RPMI7951 (cell line): ENCODE measurements around the gene CLEC2D. TPM values are rescaled to one million over a fixed set of nuclear protein-coding genes. Genes with fewer than 3 reads are reported as not detected.
A peak's percentile ranks its signal among the peaks of the same experiment; 100 is the strongest.
"Not testable (repeated sequence)": the region's sequence is repeated elsewhere in the genome, so short reads cannot be mapped to it uniquely, and the experiment has no call there.

Source experiments
- DNase-seq: peaks from one replicate; pipeline ENCODE4 v3.0.0-alpha.2; 2012; ENCODE audit warnings: low read depth
- total RNA-seq: library from RNA; depleted of rRNA; stranded (reverse); fragments of >200 nt; shearing (Covaris generic); gene quantifications from 2 replicates; pipeline ENCODE4 v1.2.3, GENCODE V29; 2014; rRNA removed

The CLEC2D gene
- total RNA-seq, 1 experiment from 2014 or later: 2.8 TPM

DNA sequence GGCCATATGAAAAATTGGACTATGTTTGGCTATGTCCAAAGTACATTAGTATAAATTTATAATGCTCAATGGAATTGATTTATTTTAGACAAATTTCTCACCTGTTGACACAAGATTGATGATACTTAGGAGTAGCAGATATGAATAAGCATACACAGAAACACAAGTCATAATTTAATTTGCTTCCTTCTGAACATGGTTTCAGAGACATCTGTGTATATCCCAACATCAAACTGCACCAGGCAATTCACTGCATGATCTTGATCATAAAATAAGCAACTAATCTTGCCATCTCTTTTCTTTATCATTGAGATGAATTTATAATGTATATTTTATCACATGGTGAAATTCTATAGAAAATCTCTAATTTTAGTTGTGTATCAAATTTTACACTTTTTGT, 59.6 kb downstream of the CLEC2D start:
- DNase-seq: no peak

GRCh38 chr12:9730011-9730410, 60.5 kb downstream of the CLEC2D start:
- no peak for DNase-seq

GRCh38 chr12:9730591-9730990, 61.1 kb downstream of the CLEC2D start:
- DNase-seq: no peak

DNA sequence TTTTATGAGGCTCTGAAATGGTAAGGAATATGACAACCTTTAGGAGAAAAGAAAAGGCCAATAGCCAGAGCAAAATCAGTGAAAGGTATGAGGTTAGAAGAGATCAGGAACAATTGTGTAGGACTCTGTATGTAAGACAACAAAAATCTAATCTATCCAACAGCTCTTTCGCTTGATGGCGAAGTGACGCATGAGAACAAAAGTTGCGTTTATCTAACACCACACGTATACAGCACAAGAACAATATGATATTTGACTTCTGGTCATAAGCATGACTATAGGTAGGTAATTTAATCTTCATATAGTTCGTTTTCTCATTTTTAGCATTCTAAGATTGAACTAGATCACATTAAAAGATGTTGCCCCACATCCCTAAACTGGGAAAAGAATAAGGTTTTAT, 61.9 kb downstream of the CLEC2D start:
- no peak for DNase-seq

- DNase-seq: no peak
These were observed 62.3 kb downstream of the CLEC2D start for GRCh38 chr12:9731797-9732196.

- no peak for DNase-seq
These were observed 63.5 kb downstream of the CLEC2D start, which contains the start of gene CLECL1 for GRCh38 chr12:9732921-9733461. Gene CLECL1 (minus strand): TSS chr12:9733097.

- DNase-seq: no peak
These were observed 66.1 kb downstream of the CLEC2D start for GRCh38 chr12:9735601-9736000.

DNA sequence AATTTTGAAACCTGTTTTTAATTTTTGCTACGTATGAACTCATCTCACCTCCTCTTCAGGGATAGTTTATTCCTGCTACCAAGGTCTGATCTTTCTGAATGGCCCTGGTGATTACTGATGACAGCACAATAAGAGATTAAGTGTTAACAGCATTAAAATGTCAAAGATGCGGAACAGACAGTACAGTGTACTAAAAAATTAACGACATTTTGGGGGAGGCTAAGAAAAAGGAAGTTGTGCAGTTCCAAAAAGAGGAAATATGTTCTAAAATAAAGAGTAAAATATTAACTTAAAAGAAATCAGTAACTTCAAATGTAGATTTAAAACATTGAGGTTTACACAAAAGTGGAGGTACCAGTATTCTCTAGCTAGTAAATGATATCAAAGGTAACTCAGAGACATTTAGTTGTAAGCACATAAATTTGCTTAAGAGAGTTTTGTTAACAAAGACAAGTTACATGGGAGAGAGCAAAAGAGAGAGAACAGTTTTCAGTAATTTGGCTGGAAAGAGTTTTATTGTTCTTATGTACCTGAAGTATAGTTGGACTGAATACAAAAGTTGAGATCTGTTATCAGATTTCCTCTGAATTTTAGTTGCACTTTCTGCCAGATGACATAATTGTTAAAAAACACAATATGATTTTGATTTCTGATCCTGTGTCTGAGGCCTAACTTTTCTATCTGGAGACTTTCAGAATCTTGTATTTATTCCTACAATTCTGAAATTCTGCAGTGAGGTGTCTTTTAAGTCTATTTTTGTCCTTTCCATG, 67.6 kb downstream of the CLEC2D start:
- no peak for DNase-seq

DNA sequence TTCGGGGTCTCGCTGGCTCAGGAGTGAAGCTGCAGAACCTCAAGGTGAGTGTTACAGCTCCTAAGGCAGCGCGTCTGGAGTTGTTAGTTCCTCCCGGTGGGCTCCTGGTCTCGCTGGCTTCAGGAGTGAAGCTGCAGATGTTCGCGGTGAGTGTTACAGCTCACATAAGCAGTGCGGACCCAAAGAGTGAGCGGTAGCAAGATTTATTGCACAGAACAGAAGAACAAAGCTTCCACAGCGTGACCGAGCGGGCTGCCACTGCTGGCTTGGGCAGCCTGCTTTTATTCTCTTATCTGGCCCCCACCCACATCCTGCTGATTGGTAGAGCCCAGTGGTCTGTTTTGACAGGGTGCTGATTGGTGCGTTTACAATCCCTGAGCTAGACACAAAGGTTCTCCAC, 69.4 kb downstream of the CLEC2D start:
- DNase-seq: not testable (repeated sequence)

DNA sequence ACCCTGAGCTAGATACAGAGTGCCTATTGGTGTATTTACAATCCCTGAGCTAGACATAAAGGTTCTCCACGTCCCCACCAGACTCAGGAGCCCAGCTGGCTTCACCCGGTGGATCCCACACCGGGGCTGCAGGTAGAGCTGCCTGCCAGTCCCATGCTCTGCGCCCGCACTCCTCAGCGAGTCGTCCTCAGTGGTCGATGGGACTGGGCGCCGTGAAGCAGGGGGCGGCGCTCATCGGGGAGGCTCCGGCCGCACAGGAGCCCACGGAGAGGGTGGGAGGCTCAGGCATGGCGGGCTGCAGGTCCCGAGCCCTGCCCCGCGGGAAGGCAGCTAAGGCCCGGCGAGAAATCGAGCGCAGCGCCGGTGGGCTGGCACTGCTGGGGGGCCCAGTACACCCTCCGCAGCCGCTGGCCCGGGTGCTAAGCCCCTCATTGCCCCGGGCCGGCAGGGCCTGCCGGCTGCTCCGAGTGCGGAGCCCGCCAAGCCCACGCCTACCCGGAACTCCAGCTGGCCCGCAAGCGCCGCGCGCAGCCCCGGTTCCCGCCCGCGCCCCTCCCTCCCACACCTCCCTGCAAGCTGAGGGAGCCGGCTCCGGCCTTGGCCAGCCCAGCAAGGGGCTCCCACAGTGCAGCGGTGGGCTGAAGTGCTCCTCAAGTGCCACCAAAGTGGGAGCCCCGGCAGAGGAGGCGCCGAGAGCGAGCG, 70.0 kb downstream of the CLEC2D start:
- peak; percentile 13 for DNase-seq

GRCh38 chr12:9740106-9740750, 70.7 kb downstream of the CLEC2D start:
- DNase-seq: no peak

- no peak for DNase-seq
These were observed 72.2 kb downstream of the CLEC2D start for GRCh38 chr12:9741726-9742125.

GRCh38 chr12:9742661-9743060, 73.1 kb downstream of the CLEC2D start:
- no peak for DNase-seq

- DNase-seq: no peak
These were observed 75.7 kb downstream of the CLEC2D start for GRCh38 chr12:9745199-9745598.

Other genes with a start within 250 kb of the CLEC2D start
- not detected in 2 replicates for gene KLRB1, start 61.8 kb upstream of the CLEC2D start, total RNA-seq
- gene CLECL1, start 63.4 kb downstream of the CLEC2D start, total RNA-seq: not detected in 2 replicates
- not detected in 2 replicates for gene CD69, start 91.2 kb downstream of the CLEC2D start, total RNA-seq
- gene KLRF1, start 157.8 kb downstream of the CLEC2D start, total RNA-seq: not detected in 2 replicates
- gene CLEC2B, start 199.6 kb downstream of the CLEC2D start, total RNA-seq: 53.2 and 59.1 TPM in 2 replicates
- not detected in 2 replicates for gene KLRF2, start 211.8 kb downstream of the CLEC2D start, total RNA-seq